BJ (cell line): ENCODE results near the gene PTGER3. TPM values are rescaled to one million over a fixed set of nuclear protein-coding genes. Genes with fewer than 3 reads are reported as not detected.
"Not testable (repeated sequence)": the region's sequence is repeated elsewhere in the genome, so short reads cannot be mapped to it uniquely, and the experiment has no call there.

Experiments
- CTCF ChIA-PET: fragments of 350-600 bp; formaldehyde crosslinking; extraction: SDS; loops from one replicate; lab custom pipeline; 2021; ENCODE audit warnings: antibody characterized with exemption, inconsistent platforms; lab: Yijun Ruan, JAX
- POLR2A ChIA-PET: fragments of 300-600 bp; sonication (Branson Sonifier 250); formaldehyde crosslinking; extraction: SDS; loops from one replicate; lab custom pipeline; 2021; ENCODE audit warnings: antibody characterized with exemption; lab: Charles Lee
- DNase-seq: peaks from one replicate; pipeline ENCODE4 v3.0.0-alpha.2; 2011; ENCODE audit warnings: low read depth
- H3K27me3 ChIP-seq: 2 replicates; pipeline ENCODE4 v1.6.0; 2011; ENCODE audit warnings: low read length; ENCODE audit not compliant: control insufficient read depth, insufficient read depth
- H3K36me3 ChIP-seq: 2 replicates; pipeline ENCODE4 v1.5.1; 2011; ENCODE audit warnings: low read length; ENCODE audit not compliant: control insufficient read depth, insufficient read depth
- H3K4me3 ChIP-seq: 2 replicates; pipeline ENCODE4 v1.5.1; 2011; ENCODE audit warnings: low read depth, mild to moderate bottlenecking, control low read depth, low read length
- CTCF ChIP-seq: IDR thresholded peaks from 2 replicates; pipeline ENCODE4 v1.5.1; 2011; ENCODE audit warnings: low read depth, mild to moderate bottlenecking, control low read depth, inconsistent platforms, low read length, moderate library complexity; ENCODE audit not compliant: insufficient read depth
- polyA plus RNA-seq: library from polyadenylated mRNA; depleted of rRNA; stranded (reverse); fragments of >200 nt; gene quantifications from 2 replicates; pipeline ENCODE4 v1.2.3, GENCODE V29; 2011

The PTGER3 gene
- polyA plus RNA-seq, 1 experiment: 0.60 TPM

DNA sequence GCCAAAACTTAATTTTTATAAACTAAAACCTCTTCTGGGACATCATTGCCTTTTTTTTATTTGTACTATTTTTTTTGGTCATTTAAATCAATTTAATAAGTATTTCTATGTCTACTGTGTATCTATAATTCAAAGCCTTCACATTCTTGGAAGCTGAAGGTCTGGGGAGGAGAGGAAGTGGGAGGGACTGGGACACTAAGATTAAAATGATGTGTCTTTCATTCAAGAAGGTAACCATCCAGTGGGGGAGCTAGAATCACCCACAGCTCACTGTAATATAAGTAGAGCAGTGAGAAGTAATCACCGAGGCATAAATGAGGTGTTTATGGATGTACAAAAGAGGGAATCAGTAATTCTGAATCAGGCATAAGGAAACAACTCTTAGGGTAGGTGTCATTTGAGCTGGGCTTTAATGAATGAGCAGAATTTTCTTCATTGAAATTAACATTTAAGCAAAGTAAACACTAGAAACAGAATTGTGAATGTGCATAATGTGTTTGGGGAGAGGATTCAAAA, 52.8 kb downstream of the PTGER3 start:
- ChIA-PET POLR2A (no interaction called here), CTCF (no interaction called here)
- DNase-seq: no peak
- Histone ChIP-seq H3K4me3 (no peak overlapping the region), H3K27me3 (no peaks in the 10 kb centered on the region), H3K36me3 (no peaks in the 10 kb centered on the region)
- TF ChIP-seq CTCF: no peak

DNA sequence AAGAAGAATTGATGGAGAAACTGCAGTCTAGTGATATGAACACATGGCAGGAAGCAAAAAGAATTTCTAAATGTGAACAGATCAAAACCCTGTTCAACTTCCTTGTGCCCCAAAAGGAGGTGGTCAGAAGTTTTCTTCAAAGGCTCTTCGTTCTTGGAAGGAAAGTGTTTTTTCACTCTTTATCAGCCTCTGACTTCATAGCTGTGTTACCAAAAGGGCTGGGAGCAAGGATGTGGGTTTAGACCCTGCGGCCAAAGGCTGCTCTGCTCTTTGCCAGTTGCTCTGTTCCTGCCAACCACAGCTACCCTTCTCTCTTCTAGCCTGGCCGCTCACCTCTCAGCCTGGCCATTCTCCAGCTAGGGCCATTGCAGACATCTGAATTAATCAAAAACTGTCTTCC, 53.8 kb downstream of the PTGER3 start:
- POLR2A ChIA-PET: no interaction called here
- H3K36me3 ChIP-seq: no peaks in the 10 kb centered on the region
- DNase-seq: no peak
- TF ChIP-seq CTCF: no peak
- H3K27me3 ChIP-seq: no peaks in the 10 kb centered on the region
- no peak overlapping the region for H3K4me3 ChIP-seq
- CTCF ChIA-PET: no interaction called here

- CTCF ChIA-PET: no interaction called here
These were observed 55.1 kb downstream of the PTGER3 start for GRCh38 chr1:70992521-70992920.

GRCh38 chr1:70990469-70991253, 57.0 kb downstream of the PTGER3 start:
- CTCF ChIA-PET: no interaction called here
- Histone ChIP-seq H3K27me3 (no peaks in the 10 kb centered on the region), H3K36me3 (no peaks in the 10 kb centered on the region), H3K4me3 (no peak overlapping the region)
- no peak for TF ChIP-seq CTCF
- DNase-seq: no peak
- POLR2A ChIA-PET: no interaction called here

More at GRCh38 chr1:70992521-70992920, 55.1 kb downstream of the PTGER3 start:
- POLR2A ChIA-PET: no interaction called here
- no peak for TF ChIP-seq CTCF
- H3K36me3 ChIP-seq: no peaks in the 10 kb centered on the region
- DNase-seq: no peak
- H3K27me3 ChIP-seq: no peaks in the 10 kb centered on the region
- no peak overlapping the region for H3K4me3 ChIP-seq

GRCh38 chr1:70987497-70987896, 60.1 kb downstream of the PTGER3 start:
- no peak for DNase-seq
- POLR2A ChIA-PET: no interaction called here
- CTCF ChIA-PET: interaction anchor here (1.2 kb wide), 1 partner anchor 59 kb away, joined by 3 read pairs; no protein-coding TSS in a partner anchor
- Histone ChIP-seq H3K4me3 (no peak overlapping the region), H3K36me3 (no peaks in the 10 kb centered on the region), H3K27me3 (no peaks in the 10 kb centered on the region)
- TF ChIP-seq CTCF: no peak

DNA sequence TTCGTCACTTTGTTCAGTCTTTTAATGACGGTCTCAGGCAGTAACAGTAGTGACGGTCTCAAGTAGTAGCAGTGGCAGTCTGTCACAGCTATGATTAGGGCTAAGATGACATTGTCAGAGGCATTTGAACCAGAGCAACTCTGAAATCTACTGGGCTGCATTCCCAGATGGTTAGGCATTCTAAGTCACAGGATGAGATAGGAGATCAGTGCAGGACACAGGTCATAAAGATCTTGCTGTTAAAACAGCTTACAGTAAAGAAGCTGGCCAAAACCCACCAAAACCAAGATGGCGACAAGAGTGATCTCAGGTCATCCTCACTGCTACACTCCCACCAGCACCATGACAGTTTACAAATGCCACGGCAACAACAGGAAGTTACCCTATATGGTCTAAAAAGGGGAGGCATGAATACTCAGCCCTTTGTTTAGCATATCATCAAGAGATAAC, 61.8 kb downstream of the PTGER3 start:
- H3K27me3 ChIP-seq, DNase-seq: not testable (repeated sequence)

GRCh38 chr1:70985278-70985677, 62.3 kb downstream of the PTGER3 start:
- POLR2A ChIA-PET, DNase-seq, H3K27me3 ChIP-seq, H3K36me3 ChIP-seq, H3K4me3 ChIP-seq, CTCF ChIA-PET: not testable (repeated sequence)

More for the DNA sequence above, 61.8 kb downstream of the PTGER3 start:
- CTCF ChIA-PET, H3K36me3 ChIP-seq, H3K4me3 ChIP-seq, POLR2A ChIA-PET: not testable (repeated sequence)
